HG02885 (cell line): ENCODE data around the gene ZNRD2.
A peak's percentile ranks its signal among the peaks of the same experiment; 100 is the strongest.

Experiments
- ATAC-seq: cut with Tn5 transposase; IDR thresholded peaks from one replicate; pipeline ENCODE4 v1.9.1; 2021; ENCODE audit warnings: mild to moderate bottlenecking; ENCODE audit not compliant: unreplicated experiment, poor library complexity

Gene ZNRD2

GRCh38 chr11:65537620-65538231, 32.6 kb upstream of the ZNRD2 start:
- no peak for ATAC-seq

GRCh38 chr11:65538232-65538914, 31.9 kb upstream of the ZNRD2 start:
- ATAC-seq, result no peak

GRCh38 chr11:65538915-65539743, 31.1 kb upstream of the ZNRD2 start:
- ATAC-seq, result no peak

GRCh38 chr11:65539744-65540289, 30.5 kb upstream of the ZNRD2 start:
- ATAC-seq, result peak; percentile 61

GRCh38 chr11:65540290-65541092, 29.8 kb upstream of the ZNRD2 start:
- peak; percentile 79 for ATAC-seq

GRCh38 chr11:65541093-65541982, 28.9 kb upstream of the ZNRD2 start:
- ATAC-seq, result no peak

- no peak for ATAC-seq
These were observed 27.4 kb upstream of the ZNRD2 start for GRCh38 chr11:65542738-65543390.

- ATAC-seq, result no peak
These were observed 24.4 kb upstream of the ZNRD2 start for GRCh38 chr11:65545853-65546216.

GRCh38 chr11:65546217-65546958, 23.9 kb upstream of the ZNRD2 start:
- ATAC-seq, result peak; percentile 84

- ATAC-seq, result no peak
These were observed 22.7 kb upstream of the ZNRD2 start for GRCh38 chr11:65547446-65548125.

- no peak for ATAC-seq
These were observed 21.9 kb upstream of the ZNRD2 start for GRCh38 chr11:65548395-65548794.

GRCh38 chr11:65549096-65549495, 21.2 kb upstream of the ZNRD2 start:
- ATAC-seq, result no peak

- ATAC-seq, result peak; percentile 57
These were observed 18.5 kb upstream of the ZNRD2 start for GRCh38 chr11:65551572-65552387.

GRCh38 chr11:65552388-65552951, 17.8 kb upstream of the ZNRD2 start:
- ATAC-seq, result no peak

- ATAC-seq, result no peak
These were observed 16.8 kb upstream of the ZNRD2 start for GRCh38 chr11:65553301-65554001.
